Activated T-cell treated with anti-CD3 and anti-CD28 coated beads for 4 hours (primary cell): ENCODE results near the gene BAIAP2.
"Not testable (repeated sequence)": the region's sequence is repeated elsewhere in the genome, so short reads cannot be mapped to it uniquely, and the experiment has no call there.

Experiments
- DNase-seq: peaks from one replicate; pipeline ENCODE4 v3.0.0-alpha.2; 2020

BAIAP2 gene

DNA sequence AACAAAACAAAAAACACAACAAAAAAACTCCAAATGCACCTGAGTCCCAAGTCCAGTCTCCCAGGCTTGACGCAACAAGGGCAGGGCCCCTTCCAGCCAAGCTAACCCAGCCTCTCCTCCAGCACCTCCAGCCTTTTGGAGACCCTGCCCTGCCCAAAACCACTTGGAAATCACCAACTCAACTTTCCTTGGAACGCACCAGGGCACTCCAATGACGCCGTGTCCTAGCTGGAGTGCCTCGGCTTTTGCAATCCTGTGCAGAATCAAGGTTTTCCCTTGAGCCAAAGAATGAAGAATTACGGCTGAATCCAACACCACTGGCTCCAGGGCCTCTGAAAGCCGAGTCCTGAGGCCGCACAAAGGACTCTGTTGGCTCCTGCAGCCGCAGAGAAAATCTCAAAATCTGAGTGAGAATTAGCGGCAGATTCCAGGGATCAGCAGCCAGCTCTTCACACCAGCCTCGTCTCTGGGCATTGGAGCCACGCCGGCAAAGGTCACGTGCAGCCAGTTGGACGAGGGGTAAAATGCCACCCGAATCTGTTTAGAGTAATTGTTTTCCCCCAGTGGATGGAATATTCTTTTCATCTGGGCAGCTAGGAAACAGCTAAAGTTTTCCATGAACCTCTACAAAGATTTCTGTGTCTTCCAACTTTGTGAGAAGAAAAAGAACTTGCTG lies 9.7 kb upstream of the BAIAP2 start:
- DNase-seq = no peak

DNA sequence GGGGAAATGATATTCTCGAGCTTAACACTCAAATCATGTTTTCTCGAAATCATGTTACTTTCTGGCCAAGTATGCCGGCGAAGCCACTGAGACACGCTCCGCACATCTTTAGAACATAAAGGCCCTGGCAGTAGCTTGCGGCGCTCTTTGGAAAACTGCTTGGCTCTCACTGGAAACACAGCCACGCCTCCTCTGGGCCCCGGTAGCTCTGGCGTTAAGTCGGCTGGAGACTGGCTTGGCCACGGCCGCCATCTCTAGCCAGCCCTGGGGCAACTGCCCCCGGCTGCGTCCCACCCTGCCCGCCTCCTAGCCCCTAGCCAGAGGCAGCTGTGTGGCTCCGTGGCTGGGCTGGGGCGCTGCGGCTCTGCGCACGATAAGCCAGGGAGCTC lies 9.2 kb upstream of the BAIAP2 start:
- no peak for DNase-seq

DNA sequence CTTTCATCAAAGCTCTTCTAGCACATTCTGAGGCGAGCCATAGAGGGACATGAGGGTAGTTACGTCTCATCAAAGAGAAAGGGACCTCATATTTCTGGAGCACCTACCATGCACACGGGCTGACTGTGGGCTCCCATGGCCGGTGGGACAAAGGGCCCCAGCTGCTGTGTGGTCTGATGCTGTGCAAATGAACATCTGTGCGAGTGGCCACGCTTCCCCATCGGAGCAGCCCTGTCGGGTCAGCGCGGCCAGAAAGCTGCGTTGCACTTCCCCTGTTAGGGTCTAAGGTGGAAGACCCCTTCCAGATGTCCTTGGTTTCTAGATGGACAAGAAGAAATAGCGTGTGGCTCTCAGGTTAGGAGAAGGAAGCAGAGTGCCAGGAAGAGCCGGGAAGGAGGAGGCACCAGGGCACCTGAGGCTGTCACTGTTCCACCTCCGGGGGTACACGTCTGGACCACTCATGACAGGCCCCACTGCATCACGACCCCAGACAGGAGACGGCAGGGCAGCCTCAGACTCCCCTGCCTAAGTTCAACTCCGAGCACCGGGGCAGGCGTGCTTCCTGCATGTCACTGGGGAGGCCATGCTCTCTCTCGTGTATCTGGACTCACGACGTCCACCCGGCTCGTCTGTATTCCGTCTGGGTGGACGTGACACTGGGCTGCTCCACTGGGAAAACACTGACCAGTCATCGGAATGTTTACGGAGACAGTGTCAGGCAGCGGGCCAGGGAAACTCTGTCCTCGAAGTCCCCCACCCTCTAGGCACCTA lies 8.5 kb upstream of the BAIAP2 start:
- DNase-seq = no peak

DNA sequence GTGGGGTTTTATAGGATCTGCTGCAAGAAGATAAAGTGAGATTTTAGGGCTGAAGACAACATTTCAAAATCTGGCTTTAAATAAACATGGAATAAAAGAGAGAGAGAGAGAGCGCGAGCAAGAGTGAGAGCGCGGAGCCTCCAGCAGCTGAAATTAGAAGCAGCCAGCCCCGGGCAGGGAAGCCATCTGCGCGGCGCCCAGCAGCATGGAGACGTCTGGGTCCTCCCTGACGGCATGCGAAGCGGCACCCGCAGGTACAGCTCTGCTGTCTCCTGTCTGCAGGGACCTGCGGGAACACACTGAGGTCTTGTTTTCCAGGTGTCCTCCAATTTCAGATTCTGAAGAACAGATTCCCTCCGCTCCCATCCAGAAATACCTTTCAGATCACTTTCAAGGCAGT lies 7.9 kb upstream of the BAIAP2 start:
- no peak for DNase-seq

DNA sequence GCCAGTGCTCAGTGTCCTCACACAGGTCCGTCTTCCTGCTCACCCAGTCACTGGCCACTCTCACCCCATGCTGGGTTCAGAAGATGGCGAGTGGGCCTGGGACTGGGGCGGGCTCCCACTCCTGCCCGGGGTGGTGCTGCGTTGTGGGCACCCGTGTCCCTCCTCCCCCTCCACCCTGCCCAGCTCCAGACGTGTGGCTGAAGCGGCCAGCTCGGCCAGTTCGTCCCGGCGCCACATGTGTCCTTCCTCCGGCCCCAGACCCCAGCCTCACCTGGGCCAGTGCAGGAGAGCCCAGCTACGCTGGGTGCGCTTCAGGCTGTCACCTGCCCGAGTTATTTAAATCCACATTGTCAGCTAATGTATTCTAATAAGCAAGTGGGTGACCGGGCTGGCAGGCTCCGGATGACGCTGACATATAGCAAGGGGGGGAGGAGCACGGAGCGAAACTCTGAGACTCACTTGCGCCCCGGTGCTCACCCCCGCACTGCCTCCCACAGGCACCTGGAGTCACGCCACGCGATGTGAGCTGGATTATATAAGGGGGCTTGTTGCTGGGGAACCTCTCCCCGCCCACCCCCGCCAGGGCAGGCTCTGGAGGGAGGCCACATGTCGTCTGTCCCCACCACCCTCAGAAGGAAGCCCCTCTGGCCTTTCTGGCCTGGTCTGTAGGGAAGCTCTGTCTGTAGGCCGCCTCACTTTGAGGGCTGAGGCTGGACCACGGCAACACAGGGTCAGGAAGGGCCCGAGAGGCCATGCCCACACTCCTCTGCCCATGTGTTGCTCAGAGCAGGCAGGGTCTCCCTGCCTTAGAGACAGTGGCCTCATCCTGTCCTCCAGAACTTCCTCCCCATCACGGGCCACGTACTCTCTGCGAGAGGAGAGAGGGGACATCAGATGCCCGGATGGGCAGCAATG lies 7.1 kb upstream of the BAIAP2 start:
- DNase-seq = peak; percentile 37

DNA sequence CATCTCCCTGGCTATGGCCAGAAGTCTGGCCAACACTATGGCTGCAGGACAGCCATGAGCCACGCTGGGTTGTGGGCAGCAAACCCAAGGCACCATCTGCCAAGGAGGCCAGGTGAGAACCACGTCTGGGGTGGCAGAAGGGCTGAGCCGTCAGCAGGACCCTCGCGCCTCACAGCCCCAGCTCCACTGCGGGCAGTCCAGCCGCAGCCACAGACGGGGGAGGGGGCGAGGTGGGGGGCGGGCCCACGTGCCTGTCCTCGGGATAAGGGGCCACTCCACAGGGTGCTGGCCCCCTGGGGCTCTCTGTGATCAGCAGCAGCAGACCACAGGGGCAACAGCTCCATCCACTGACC lies 6.5 kb upstream of the BAIAP2 start:
- no peak for DNase-seq

DNA sequence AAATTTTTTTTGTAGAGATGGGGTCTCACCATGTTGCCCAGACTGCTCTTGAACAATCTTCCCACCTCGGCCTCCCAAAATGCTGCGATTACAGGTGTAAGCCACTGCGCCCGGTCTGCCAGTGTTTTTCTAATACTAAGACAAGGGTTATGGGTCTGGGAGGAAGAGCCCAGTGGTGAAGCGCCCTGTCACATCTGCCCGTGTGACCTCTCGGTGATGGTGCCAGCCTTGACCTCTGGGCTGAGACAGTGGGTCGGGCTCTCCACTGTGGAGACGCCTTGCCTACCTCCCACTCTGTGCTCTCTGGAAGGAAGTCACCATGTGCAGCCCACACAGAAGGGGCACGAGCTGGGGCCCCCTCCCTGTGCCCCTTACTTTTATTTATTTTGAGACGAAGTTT lies 5.1 kb upstream of the BAIAP2 start:
- no peak for DNase-seq

DNA sequence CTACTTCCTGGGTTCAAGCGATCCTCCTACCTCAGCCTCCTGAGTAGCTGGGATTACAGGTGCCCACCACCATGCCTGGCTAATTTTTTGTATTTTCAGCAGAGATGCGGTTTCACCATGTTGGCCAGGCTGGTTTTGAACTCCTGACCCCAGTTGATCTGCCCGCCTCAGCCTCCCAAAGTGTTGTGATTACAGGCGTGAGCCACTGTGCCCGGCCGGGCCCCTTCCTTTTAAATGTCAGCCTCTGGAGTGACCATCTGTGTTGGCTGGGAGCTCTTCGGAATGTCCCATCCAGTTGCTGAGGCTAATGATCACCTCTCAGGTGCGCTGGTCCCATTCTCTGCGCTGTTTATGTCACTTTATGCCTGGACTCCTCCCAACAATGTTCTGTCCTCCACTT lies 4.6 kb upstream of the BAIAP2 start:
- DNase-seq = not testable (repeated sequence)

DNA sequence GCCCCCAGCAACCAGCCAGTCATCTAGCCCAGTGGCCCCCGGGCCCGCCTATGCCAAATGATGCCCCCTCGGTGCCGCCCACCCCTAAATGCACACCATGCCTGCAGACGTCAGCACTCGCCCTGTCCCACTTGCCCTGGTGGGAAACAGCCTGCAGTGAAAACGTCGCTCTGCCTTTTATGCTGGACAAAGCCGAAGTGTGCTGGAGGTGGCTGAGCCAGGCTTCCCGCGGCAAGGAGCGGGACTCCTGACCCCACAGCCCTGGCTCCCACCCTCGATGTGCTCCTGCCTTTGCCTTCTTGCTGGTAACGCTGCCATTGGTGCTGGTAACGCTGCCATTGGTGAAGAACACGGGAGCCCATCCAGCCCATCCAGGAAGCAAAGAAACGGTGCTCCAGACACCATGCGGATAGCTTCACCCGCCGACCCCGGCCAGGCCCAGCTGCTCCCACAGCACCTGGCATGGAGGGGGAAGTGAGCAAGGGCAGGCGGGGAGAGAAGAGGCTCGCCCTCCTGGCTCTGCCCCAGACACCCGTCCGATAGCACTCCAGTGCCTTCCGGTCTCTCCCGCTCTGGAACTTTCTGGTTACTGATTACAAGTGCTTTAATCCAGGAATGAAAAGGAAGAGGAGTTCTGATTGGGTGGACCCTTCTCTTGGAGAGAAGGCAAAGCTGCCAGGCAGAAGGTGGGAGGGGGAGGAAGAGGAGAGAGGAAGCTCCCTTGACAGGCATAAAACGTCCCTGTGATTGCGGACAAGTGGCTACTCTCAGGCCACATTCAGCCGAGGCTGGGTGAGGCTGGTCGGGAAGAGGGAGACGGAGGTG lies 4.0 kb upstream of the BAIAP2 start:
- DNase-seq = no peak

DNA sequence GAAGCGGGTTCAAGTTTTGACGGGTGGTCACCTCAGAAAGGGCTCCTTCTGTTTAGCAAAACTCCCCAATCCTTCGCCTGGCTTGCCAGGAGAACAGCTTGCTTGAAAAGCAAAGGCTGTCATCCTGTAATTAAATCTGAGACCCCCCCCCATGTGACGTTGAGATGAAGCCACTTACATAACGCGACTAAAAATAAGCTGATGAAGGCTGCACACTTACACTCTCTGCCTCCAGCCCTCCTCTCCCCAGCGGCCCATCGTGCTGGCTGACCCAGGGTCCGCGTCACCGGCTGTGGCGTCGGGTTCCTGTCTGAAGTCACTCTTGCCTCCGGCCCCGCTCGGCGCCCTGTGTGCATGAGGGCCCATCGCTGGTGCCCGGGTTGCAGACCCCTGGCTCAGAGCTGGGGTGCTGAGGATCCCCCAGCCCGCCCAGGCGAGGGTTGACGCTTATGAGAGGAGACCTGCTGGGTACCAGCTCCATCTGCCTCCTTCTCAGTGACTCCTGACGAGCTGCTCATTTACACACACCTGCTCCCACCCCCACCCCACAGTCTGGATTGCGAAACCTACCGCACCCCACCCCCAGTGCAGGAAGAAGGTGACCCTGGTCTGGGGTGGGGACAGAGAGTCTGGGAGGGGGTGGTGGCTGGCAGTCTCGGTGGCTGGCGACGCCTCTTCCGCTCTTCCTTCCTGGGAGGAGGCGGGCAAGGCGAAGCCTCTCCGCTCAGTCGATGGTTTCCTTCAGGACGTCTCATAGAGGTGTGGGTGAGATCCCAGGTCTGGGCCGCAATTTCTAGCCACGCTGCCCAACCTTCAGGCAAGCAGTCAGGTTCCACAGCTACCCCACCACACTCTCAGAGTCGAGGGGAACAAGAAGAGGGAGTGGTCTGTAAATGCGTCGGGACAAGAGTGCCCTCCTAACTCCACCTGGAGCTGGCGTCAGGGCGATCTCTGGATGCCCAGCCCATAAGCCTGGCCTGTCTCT lies 3.1 kb upstream of the BAIAP2 start:
- DNase-seq = no peak

DNA sequence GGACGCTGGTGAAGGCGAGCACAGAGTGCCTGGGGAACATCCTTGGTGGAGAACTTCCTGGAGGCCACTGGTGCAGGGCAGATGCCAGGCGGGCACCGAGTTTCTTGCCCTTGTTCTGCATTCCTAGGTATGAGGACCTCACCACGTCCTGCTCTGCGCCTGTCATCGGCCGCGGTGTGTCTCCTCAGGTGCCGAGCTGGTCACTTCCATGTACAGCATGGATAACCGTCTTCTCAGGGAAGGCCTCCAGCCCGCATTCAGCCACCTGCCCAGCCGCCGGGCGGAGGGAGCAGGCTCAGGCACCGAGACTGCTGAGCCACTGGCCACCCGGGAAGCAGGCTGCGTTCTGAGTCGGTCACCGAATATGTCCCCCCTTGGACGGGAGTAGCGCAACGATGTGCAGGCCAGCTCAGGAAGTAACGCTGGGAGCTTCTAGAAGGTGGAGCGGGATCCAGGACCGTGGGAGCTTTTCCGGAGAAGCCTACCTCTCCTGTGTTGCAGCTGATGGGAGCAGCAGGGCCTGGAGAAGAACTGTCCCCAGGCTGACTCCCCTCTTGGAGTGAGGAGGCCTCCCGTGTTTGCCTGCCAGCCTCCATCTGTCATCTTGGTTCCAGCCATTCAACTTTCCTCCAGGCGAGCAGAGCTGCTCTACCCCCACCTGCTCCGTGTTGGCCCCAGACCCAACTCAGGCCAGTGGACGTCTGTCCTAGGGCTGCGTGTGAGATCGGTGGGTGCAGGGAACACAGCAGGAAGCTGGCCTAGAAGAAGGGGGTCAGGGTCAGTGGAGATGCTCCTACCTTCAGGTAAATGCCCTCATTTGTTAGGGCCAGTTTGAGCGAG lies 2.1 kb upstream of the BAIAP2 start:
- DNase-seq = no peak

DNA sequence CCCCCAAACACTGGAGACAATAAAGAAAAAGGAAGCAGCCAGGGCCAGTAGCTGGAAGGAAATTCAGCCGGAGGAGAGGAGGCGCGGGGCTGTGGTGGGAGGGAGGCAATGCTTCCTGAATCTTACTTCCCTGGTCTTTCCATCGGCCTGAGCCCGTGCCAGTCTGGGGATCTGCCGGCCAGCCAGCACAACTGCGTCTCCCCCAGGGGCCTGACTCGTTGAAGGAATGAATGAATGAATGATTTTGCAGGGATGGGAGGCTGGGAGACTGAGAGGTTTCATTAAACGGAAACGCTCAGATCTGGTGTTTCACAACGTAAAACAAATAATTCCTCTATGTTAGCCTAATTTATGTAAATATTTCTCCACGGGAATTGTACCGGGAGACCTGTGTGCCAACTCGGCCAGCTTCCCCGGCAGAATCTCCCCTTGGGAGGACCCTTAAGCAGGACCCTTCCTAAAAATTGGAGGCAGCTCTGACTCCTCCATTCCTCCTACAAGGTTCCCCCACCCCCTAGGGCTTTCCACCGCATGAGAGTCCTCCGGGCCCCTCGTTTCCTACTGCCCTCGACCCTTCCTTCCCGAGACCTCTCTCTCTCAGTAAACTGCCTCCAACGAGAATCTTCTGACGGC lies 1.3 kb upstream of the BAIAP2 start:
- no peak for DNase-seq

DNA sequence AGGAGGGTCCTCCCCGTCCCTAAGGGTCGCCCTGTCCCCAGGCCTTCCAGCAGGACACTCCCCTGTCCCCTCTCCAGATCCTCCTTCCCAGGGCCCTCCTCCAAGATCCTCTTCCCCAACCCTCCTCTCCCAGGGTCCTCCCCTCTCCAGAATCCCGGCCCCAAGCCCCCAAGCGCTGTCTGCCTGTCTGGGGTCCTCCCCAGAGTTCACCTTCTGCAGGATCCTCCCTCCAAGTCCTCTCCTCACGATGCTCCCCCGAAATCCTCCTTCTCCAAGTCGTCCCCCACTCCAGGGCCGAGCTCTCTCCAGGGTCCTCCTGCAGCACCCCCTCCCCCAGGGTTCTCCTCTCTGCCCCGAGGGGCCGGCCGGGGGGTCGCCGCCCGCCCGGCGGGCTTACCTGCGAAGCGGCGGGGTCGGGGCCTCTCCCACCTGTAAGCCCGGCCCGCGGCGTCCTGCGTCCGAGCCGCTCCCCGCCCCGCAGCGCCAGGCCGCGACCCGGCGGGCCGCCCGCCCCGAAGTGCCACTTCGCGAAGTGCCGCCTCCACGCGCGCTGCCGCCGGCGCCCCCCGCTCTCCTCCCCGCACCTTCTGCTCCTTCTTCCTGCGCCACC lies 678 bp upstream of the BAIAP2 start:
- no peak for DNase-seq

DNA sequence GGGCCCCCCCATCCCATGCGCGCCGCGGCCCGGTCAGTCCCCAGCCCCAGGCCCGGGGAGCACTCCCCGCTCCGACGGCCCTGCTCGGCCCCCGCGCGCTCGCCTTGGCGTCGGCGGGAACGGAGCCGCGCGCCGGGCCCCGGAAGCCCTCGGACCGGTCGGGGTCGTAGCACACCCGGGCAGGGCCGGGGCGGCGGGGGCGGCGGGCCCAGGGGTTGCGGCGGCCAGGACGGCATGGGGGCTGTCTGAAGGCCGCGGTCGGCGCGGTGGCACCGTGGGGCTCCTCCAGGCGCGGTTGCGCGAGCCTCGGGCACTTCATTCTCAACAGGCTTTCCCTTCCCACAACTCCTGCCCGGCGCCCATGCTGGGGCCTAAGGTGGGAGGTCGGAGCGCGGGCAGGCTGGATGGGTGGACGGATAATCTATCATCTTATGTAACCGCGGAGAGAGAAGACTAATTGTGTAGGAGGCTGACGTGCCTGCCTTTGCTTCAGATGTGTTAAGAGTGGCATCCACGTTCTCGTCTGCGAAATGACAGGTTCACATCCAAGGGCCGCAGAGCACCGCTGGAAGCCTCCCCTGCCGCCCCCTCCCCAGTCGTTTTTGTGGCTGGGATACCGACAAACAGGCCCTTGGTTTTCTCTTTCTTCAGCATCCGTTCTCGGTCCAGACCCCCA lies 708 bp downstream of the BAIAP2 start:
- DNase-seq = no peak

DNA sequence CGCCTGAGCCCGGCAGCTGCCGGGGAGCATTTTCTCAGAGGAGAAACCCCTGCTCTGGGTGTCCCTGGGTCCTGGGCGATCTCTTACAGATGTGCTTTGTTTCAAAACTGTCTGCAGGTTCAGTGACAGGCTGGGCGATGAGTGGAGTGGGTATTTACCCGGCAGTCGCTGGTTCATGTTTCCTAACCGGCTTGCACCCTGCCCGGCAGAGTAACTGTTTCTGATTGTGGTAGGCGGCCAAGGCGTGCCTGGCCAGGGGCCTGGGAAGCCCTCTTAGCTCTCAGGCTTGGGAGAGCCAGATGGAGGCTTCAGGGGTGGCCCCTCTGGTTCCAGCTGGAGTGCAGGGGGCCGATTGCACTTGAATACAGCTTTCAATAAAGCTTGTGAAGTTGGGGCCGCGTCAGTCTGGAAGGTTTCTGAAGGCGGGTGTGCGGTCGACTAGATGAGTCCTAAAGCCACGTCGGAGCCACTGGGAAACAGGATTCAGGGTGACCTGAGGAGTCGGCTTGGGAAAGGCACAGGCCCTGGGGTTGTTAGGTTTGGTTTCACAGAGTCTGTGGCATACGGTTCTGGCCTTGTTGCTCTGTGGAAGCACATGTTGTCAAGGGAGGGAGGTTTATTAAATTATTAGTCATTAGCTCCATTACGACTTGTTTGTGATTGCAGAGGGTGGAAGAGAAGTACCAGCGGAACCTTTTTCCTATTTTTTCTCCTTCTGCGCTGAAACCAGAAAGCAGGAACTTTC lies 1.4 kb downstream of the BAIAP2 start:
- DNase-seq = no peak

DNA sequence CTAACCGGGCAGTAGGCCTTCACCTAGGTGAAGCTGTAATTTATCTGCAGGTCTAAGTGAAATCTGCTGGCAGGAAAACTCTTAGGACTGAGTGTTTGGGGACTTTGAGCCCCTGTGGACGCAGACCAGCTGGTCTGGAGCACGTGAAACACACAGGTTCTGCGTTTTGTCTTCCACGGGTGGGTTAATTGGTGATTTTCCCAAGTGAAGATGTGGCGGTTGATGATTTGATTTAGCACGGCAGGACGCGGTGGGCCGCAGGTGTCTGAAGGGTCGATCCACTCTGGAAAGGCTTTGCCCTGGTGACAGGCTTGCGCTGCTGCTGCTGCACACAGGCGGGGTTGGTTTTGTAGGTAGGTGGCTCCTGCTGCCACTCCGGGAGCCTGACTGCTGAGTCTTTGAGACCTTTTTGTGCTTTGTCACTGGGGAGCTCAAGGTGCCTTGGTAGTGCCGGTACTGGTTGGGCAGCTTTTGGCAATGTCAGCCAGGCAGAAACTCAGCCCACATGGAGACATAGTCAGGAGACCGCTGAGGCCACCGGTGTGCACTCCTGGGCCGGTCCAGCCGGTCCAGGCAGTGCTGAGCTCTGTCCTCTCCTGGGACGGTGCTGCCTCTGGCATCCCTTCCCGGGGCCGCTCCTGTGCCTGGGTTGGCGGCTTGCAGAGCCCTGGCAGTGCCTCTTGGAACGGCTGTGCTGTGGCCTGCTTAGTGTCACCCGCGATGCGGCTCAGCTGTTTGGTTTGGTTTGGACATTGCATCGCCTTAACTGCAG lies 2.3 kb downstream of the BAIAP2 start:
- DNase-seq = no peak
